HG02623 (cell line): ENCODE measurements around the gene ZNF101.
"Not testable (repeated sequence)": the region's sequence is repeated elsewhere in the genome, so short reads cannot be mapped to it uniquely, and the experiment has no call there.

ENCODE experiments used
- ATAC-seq: cut with Tn5 transposase; IDR thresholded peaks from one replicate; pipeline ENCODE4 v1.9.1; 2021; ENCODE audit warnings: moderate library complexity; ENCODE audit not compliant: unreplicated experiment

ZNF101 gene

GRCh38 chr19:19659646-19660245 lies 8.9 kb upstream of the ZNF101 start:
- no peak for ATAC-seq

GRCh38 chr19:19661141-19661674 lies 7.4 kb upstream of the ZNF101 start:
- no peak for ATAC-seq

- ATAC-seq = no peak
These were observed 6.9 kb upstream of the ZNF101 start for GRCh38 chr19:19661675-19662251.

GRCh38 chr19:19662344-19662743 lies 6.3 kb upstream of the ZNF101 start:
- ATAC-seq = no peak

GRCh38 chr19:19662871-19663255 lies 5.8 kb upstream of the ZNF101 start:
- ATAC-seq = no peak

GRCh38 chr19:19663256-19664120 lies 5.2 kb upstream of the ZNF101 start, which contains the start of gene ATP13A1:
Gene ATP13A1, minus strand, starts transcription at chr19:19663676. Its CDS starts 10 bp downstream, at chr19:19663666.
- peak; percentile 70 for ATAC-seq

GRCh38 chr19:19665420-19665948 lies 3.2 kb upstream of the ZNF101 start:
- ATAC-seq = not testable (repeated sequence)

GRCh38 chr19:19670070-19670551 lies 1.5 kb downstream of the ZNF101 start:
- no peak for ATAC-seq

GRCh38 chr19:19672816-19673215 lies 4.2 kb downstream of the ZNF101 start:
- ATAC-seq = no peak

GRCh38 chr19:19674315-19674714 lies 5.7 kb downstream of the ZNF101 start:
- ATAC-seq = no peak

- ATAC-seq = no peak
These were observed 8.9 kb downstream of the ZNF101 start for GRCh38 chr19:19677579-19677978.

- no peak for ATAC-seq
These were observed 10.8 kb downstream of the ZNF101 start for GRCh38 chr19:19679176-19680073.

GRCh38 chr19:19686119-19686518 lies 17.5 kb downstream of the ZNF101 start:
- not testable (repeated sequence) for ATAC-seq

GRCh38 chr19:19686580-19686979 lies 17.9 kb downstream of the ZNF101 start:
- no peak for ATAC-seq

GRCh38 chr19:19687090-19687489 lies 18.5 kb downstream of the ZNF101 start:
- no peak for ATAC-seq

GRCh38 chr19:19689023-19689422 lies 20.4 kb downstream of the ZNF101 start:
- not testable (repeated sequence) for ATAC-seq

GRCh38 chr19:19691683-19692082 lies 23.0 kb downstream of the ZNF101 start:
- ATAC-seq = no peak

GRCh38 chr19:19696386-19696785 lies 27.7 kb downstream of the ZNF101 start:
- no peak for ATAC-seq

GRCh38 chr19:19697589-19697988 lies 28.9 kb downstream of the ZNF101 start:
- ATAC-seq = no peak

- not testable (repeated sequence) for ATAC-seq
These were observed 31.9 kb downstream of the ZNF101 start for GRCh38 chr19:19700493-19700892.
